Posterior cingulate gyrus (tissue), 11 donors: ENCODE results near the gene FBXL17.

Experiments used
- DNase-seq, 10 donors: peaks; one replicate each; pipeline versions ENCODE4 v3.0.0 to v3.0.0-alpha.2; 2020 to 2021; ENCODE audit warnings: mixed read lengths in 3 of 10
- intact Hi-C: fragments of 100-400 bp; cut with DNase I; formaldehyde crosslinking; loops from one replicate; pipeline ENCODE4 v1.15.1; 2023

Gene FBXL17

DNA sequence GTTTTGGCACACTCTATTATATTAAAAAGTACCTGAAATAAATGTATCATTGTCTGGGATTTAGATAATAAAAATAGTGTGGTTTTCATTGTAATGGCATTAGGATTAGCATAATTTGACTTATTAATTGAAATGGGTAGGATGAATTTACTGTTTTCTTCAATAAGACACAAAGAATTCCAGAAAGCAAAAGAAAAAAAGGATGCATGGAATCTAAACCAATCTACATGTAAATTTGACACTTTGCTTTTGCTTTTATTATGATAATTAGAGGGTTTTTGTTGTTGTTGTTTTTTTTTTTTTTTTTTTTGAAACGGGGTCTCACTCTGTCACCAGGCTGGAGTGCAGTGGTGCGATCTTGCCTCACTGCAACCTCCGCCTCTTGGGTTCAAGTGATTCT, 406.3 kb downstream of the FBXL17 start:
- DNase-seq, result no peak
- intact Hi-C loops, result no loop called here

DNA sequence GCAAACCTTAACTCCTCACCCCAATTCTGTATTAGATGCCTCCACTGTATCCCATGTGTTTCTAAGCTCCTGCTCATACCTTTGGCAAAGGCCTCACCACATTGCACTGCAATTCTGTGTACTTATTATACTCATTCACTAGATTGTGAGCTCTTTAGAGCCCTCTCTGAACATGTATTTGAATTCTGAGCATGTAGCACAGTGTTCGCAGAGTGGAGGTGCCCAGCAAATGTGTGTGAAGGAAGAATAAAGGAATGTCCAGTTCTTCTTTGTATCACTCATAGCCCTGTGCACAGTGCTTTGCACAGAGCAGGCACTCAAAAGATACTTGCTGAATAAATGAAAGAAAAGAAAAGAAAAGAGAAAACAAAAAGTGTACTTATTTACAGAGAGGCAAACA, 410.1 kb downstream of the FBXL17 start:
- intact Hi-C loops, result no loop called here
- DNase-seq, result no peak

DNA sequence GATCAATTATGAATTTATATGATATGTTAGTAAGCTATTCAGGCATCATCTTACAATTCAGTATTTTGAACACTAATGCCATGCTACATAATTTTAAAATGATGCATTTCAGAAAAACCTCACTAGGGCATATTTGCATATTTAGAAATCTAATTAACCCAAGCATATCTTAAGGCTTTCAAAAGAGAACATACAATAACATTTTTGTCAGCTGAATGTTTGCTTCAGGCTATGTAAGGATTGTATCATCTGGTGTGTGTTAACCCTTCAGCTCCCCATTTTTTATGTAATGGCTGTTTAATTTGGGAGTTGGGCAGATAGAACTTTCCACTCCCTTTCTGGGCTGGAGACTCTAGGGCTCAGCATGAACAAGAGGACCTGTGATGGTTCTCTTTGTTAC, 412.1 kb downstream of the FBXL17 start:
- DNase-seq, result no peak
- intact Hi-C loops, result no loop called here

DNA sequence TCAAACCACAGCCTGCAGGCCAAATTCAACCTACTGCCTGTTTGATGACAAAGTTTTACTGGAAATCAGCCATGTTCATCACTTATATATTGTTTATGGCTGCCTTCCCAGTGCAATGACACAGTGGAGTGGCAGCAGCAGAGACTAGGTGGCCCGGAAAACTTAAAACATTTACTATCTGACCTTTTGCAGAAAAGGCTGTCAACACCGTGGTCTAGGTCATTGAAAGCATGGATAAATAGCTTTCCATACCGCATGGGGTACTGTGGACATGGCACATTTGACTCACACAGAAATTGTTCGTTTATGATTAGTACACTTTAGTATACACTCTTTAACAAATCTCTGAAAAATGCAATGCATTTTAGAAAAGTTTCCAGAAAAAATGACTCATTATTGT, 412.9 kb downstream of the FBXL17 start:
- intact Hi-C loops, result no loop called here
- DNase-seq, result no peak

DNA sequence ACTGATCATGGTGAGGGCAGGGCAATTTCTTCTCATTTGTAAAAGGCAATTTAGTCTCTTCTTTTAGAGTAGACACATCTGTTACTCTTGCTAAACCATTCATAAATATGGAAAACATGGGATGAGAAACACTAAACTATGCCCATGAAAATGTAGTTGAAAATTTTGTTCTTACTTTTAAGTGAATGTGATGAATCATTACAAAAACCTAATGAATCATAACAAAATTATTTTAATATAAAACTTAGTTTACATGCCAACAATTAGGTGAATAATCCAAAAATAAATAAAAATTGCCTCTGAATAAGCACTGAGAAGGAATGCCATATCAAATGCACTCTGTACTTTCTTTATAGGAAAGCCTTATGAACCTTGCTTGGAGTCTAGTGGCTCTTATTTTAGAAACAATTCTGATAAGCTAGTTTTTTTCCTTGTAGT, 413.5 kb downstream of the FBXL17 start:
- intact Hi-C loops, result no loop called here
- no peak for DNase-seq

DNA sequence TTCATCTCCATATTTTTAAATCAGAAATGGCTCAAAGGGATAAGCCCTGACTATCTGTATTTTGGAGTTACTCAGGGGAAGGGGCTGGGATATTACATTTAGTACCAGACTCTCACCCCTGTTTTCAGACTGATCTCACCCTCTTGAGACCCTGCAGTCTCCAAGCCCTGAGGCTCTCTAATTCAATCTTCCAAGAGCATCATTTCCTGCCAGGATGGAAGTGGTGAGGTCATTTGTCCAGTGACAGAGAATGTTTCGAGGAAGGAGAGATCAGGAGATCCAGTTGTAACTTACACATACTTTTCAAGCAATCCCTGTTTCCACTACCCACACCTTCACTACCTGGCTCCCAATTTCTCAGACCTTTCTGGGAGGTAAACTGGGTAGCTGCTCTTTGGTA, 415.7 kb downstream of the FBXL17 start:
- intact Hi-C loops, result no loop called here
- DNase-seq, result no peak

DNA sequence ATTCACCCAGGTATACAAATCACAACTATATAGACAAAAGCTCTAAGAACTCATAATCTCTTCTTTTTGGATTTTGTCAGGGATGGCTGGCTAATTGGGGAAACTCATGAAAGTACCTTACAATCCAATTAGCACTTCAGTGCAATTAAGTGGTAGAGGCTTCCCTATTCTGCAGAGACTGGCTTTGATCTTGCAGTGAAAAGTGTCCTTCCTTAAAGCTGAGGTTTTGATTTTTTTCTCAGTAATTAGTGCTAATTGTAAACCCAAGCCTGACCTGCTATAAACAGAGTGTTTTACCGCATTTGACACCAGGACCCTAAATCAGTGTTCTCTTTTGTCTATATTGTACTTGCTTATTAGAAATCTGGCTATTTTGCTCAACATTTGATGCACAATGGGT, 417.2 kb downstream of the FBXL17 start:
- intact Hi-C loops, result no loop called here

DNA sequence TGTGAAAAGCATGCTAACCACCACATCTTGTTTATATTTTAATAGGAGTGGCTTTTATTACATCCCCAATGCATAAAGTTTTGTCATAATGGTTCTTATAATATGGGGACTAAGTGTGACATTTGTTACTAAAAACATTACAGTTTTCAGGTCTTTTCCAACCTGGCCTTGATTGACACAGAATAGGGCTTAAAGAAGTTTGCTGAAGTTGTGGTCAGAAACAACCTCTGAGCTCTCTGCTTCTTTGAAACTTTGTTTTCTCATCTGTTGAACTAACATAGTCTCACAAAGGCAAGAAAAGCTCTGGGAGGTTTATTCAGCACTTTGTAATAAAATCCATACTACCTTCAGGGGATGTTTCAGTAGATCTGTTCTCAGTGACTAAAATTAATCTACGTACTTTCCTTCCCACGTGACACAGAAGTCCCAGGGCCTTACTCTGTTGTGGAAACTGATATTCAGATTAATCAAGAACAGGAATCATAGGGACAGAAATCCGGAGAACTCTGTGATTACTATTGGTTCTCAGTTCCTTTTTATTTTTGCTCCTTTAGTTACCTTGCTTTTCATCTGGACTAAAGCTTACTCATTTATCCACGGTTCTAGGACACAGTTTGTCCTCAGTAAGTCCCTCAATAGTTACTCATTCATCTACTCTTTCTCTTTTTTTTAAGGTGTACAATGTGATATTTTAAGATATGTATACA, 422.2 kb downstream of the FBXL17 start:
- intact Hi-C loops, result no loop called here
- DNase-seq, result no peak

More for the DNA sequence above, 417.2 kb downstream of the FBXL17 start:
- DNase-seq, result no peak

DNA sequence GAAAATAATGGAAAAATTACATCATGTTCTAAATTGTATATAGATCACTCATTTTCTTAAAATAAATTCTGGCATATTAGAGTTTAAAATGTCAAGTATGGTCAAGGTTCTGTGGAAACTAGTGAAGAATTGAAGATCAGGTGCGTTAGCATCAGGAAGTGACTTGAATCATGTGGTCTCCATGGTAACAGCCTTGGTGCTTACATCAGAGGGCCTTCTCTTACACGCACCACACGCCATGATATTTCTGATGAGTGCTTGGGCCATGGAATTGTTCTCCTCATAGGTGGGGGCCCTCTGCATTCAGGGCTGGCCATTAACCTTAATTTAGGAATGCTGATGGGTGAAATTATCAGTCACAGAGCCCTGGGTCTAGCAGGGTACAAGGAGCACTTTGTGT, 423.0 kb downstream of the FBXL17 start:
- intact Hi-C loops, result no loop called here

DNA sequence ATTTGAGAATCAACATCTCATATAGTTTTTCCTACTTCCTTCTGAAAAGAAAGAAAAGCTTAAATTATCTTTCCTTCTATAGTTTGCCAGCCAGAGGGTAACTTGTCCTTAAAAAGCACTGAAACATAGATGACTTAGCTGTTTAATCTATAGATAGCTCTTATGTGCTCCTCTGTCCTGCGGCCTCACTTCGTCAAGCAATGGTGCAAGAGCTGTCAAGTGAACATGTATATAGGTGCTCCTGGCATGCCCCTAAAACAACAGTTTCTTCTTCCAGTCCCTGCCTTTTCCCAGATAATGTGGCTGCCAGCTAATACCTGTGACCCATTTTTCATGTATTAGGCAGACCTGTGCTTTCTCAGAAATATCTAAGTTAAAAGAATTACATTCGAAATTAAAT, 423.5 kb downstream of the FBXL17 start:
- DNase-seq, result peak in 1 of 10 donors; percentile 62
- intact Hi-C loops, result no loop called here

More for the DNA sequence above, 423.0 kb downstream of the FBXL17 start:
- no peak for DNase-seq

DNA sequence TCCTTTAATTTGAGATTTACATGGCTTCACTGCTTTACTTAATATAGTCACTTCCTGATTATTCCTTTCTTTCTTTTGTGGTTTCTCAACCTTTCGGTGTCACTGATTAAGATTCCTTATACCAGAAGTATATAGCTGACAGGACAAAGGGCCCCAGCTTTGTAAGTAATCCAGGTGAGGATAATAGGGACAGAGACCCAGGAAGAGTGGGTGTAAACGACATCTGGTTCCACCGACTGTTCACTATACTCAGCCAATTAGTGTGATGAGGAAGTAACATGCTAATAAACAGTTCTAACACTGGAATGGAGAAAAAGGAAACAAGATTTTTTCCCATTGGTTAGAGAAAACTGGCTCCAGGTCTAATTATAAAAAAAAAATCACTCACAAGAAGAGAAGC, 424.8 kb downstream of the FBXL17 start:
- intact Hi-C loops, result no loop called here

DNA sequence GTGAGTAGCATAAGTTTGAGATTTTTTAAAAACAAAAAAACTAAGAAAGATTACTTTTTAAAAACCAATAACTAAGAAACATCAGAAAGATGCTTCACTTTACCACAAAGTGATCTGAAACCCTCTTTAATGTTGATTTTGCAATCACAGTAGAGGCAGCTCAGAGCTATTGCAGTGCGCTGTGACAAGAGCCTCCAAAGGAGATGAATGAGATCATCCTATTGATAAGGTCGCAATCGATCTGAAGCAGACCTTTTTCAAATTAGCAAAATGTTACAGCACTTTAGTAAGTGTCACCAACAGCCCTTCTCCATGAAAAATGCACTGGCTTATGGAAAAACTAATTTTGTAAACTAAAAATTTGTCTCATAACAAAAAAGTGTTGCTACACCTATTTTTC, 426.6 kb downstream of the FBXL17 start:
- intact Hi-C loops, result no loop called here
- no peak for DNase-seq

More for the DNA sequence above, 424.8 kb downstream of the FBXL17 start:
- no peak for DNase-seq

DNA sequence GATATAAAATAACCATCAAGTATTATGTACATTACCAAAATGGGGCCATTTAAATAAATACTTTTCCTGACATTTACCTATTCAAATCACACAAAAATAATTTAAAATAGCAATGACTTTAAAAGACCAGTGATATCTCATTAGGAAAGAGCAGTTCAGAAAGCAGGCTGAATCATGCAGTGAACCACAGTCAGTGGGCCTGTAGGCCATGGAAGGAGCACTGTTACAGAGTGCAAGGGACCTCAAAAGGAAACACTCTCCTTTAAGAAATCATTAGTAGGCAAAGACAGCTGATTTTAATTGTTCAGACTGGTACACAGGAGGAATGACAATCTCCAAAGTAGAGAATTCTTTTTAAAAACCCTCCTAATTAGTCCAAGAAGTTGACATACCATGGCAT, 427.6 kb downstream of the FBXL17 start:
- intact Hi-C loops, result no loop called here
- no peak for DNase-seq

DNA sequence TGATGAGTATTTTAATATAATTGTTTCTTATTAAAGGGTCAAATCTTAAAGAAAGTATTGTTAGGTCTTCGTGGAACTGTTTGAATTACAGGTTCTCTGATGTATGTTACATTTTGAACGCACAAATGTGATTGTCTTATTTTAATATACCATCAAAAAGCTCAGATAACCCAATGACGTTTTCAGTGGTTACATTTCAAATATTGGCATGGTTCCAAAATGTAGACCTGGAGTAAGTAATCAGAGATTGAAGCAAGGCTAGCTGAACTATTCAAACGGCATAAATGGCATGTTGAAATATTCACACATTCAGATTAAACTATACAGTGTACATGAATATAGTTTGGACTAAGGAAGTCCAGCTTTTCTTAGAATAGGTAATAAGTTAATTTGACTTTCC, 429.4 kb downstream of the FBXL17 start:
- no peak for DNase-seq

DNA sequence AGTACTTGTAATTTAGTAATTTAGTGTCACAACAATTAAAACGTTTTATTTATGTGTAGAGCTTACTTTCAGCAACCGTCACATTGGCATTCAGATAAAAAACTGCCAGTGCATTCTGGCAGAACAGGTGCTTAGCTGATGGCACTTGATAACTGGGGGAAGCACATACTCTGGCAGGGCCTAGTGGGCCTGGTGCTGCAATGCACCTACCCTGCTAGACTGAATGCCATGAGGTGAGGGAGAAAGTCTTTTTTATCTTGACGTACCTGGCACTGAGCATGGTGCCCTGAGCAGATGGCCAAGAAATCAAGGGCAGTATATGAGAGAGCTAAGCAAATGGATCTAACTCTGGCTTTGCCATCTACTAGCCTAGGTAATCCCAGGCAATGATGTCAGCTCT, 430.6 kb downstream of the FBXL17 start:
- intact Hi-C loops, result no loop called here
- no peak for DNase-seq

More for the DNA sequence above, 429.4 kb downstream of the FBXL17 start:
- intact Hi-C loops, result no loop called here

DNA sequence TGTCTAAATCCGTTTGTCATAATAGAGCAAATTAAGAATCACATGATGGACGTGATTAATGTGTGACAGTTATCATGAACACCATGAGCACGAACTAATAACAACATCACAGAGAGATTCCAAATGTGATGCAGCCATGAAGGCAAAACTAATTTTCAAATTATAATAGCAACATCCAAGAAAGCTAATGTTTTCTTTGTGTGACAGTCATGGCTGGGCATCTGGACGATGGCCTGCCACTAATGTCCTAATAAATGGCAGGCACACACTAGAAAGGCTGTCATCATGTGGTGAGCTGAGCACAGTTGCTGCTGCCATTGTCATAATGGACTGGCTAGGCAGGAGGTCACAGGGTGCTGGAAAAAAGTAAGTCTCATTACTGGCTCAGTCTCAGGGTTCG, 431.1 kb downstream of the FBXL17 start:
- intact Hi-C loops, result no loop called here
- no peak for DNase-seq

DNA sequence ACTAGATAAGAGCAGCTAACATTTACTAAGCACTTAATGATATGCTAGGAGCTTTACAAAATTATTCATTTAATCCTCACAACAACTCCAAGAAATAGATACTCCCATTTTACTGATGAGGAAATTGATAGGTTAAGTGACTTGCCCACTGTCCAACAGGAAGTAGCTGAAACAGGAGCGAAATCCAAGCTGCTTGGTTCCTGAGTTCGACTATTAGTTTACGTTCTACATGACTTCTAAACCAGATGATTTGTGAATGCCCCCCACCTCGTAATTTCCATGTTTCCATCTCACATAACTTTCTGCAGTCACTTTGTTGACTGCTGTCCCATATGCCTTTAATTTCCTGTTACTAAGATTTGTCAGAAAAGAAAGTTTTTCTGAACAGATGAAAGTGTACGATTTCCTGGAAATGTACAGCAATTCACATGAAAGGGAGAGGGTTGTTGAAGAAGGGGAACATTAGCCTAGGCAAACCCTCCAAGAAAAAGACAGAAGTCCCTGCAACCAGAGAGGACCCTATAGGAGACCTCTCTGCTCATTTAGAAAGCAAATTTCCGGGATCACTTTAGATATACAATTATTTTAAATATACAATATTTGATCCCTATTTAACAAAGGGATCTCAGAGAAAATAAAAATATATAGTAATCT, 432.1 kb downstream of the FBXL17 start:
- intact Hi-C loops, result no loop called here
- no peak for DNase-seq

DNA sequence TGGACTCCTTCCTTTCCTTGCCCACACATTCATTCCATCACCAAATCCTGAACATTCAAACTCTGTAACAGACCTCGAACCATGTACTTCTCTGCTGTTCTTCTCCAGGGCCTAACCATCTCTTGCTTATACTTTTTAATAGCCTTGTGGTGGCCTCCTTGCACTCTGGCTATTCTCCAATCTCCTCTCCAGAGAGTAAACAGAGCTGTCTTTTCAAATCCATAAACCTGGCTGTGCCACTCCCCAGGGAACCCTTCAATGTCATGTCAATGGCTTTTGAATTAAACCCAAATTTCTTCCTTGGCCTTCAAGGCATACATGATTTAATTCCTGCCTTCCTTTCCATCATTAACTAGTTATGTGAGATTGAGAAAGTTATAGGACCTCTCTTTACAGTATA, 433.5 kb downstream of the FBXL17 start:
- DNase-seq, result no peak
- intact Hi-C loops, result no loop called here

DNA sequence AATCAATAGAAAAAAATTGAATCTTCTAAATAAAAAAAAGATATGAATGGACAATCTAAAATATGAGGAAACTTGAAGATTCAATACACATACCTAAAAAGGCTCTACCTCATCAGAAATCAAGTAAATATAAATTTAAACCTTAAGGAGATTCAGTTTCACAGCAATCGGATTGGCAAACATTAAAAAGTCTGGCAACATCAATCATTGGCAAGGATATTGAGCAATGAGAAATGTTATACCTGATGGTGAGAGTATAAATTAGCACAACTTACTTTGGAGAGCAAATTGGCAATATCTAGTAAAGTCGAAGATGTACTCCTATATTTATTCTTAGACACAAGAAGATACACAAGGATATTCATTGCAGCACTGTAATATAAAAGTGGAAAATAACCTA, 436.8 kb downstream of the FBXL17 start:
- intact Hi-C loops, result no loop called here
- no peak for DNase-seq

DNA sequence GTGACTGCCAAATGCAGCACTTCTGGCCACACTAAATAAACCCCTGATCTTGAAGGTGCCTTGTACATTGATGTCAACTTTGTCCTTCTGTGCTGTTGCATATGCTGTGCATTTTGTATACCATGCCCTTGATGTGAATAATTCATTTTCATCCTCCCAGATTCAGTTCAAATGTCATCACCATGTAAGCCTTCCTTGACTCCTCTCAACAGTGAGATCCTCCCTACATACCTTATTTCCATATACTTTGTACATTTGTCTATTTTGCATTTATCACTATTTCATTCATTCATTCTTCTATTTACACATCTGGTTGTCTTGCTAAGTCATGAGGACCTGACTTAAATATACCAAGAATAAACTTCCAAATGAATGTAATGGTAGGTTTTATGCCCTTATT, 438.0 kb downstream of the FBXL17 start:
- no peak for DNase-seq
- intact Hi-C loops, result no loop called here

DNA sequence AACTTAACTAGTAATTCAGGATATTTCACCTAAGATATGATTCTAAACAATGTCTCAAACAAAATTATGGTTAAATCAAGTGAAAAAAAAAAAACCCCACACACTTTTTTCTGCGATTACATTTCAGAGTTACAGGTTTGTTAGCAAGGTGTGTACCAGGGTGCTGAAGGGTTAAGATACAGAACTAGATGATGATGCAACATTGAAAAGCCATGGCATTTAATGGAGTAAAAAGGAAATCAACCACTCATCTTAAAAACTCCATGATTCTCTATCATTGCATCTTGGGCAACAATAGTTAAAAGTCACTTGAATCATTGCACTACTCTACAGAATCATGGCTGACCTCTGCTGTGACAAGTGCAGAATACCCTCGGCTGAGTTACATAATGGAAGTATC, 440.9 kb downstream of the FBXL17 start:
- intact Hi-C loops, result no loop called here
- no peak for DNase-seq

DNA sequence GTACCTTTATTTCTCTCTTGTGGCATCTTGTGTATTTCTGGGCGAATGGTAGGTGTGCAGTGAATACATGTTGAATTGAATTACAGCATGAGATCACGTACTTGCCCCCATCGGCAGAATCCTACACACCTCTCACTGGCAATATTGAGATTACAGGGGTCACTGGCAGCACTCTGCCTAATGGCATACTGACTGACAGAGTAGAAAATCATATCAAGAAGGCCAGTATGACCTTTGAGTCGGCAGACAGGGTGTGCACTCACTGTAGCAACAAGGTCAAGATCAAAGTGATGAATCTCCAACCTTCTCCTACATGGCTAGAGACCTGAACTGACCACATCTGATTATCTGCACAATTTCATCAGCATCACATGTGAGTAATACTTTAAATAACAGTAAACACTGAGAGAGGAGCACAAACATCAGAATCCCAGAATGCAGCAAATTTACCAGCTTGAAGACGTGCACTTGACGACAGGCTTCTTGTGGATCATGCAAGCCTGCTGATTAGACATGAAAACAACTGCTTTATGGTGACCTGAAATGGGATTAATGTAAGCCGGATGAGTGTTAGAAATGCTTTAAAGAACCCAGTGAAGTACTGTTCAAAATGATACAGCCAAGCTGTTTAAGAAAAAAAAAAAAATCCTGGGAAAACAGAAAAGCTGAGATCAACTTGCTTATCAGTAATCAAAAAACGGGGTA, 444.1 kb downstream of the FBXL17 start:
- intact Hi-C loops, result no loop called here
- DNase-seq, result no peak
